Measurements from ENCODE around the gene THAP3. TPM values are rescaled to one million over a fixed set of nuclear protein-coding genes. Genes with fewer than 3 reads are reported as not detected.

The THAP3 gene
- total and polyA plus RNA-seq, 2 experiments from 2014 or later, result 15.1 to 23.8 TPM

GRCh38 chr1:6627841-6628545 lies 3.3 kb downstream of the THAP3 start (continued):
- TF ChIP-seq, protein P1, sequence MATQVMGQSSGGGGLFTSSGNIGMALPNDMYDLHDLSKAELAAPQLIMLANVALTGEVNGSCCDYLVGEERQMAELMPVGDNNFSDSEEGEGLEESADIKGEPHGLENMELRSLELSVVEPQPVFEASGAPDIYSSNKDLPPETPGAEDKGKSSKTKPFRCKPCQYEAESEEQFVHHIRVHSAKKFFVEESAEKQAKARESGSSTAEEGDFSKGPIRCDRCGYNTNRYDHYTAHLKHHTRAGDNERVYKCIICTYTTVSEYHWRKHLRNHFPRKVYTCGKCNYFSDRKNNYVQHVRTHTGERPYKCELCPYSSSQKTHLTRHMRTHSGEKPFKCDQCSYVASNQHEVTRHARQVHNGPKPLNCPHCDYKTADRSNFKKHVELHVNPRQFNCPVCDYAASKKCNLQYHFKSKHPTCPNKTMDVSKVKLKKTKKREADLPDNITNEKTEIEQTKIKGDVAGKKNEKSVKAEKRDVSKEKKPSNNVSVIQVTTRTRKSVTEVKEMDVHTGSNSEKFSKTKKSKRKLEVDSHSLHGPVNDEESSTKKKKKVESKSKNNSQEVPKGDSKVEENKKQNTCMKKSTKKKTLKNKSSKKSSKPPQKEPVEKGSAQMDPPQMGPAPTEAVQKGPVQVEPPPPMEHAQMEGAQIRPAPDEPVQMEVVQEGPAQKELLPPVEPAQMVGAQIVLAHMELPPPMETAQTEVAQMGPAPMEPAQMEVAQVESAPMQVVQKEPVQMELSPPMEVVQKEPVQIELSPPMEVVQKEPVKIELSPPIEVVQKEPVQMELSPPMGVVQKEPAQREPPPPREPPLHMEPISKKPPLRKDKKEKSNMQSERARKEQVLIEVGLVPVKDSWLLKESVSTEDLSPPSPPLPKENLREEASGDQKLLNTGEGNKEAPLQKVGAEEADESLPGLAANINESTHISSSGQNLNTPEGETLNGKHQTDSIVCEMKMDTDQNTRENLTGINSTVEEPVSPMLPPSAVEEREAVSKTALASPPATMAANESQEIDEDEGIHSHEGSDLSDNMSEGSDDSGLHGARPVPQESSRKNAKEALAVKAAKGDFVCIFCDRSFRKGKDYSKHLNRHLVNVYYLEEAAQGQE (IDR thresholded peaks at IDR 0.05; ENCODE audit: unreplicated experiment), result no peak
- no peak for TF ChIP-seq ZNF331 (CRISPR knock-in tag; IDR thresholded peaks at IDR 0.05; ENCODE audit: low read depth)

DNA sequence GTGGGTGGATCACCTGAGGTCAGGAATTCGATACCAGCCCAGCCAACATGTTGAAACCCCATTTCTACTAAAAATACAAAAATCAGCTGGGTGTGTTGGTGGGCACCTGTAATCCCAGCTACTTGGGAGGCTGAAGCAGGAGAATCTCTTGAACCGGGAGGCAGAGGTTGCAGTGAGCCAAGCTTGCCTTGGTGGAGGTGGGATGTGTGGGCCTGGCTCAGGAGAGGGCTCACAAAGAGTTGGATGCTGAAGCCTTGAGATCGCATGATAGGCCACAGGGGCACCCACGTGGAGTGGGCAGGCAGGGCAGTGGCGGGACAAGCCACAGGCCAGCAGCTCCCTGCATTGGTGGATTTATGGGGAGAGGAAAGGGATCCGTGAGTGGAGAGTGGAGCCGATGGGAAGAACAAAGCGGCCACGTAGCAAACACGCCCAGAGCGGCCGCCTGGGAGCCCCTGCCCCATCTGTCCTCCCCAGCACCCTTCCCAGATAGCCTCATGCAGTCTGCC lies 4.4 kb downstream of the THAP3 start:
- TF ChIP-seq, protein P2, sequence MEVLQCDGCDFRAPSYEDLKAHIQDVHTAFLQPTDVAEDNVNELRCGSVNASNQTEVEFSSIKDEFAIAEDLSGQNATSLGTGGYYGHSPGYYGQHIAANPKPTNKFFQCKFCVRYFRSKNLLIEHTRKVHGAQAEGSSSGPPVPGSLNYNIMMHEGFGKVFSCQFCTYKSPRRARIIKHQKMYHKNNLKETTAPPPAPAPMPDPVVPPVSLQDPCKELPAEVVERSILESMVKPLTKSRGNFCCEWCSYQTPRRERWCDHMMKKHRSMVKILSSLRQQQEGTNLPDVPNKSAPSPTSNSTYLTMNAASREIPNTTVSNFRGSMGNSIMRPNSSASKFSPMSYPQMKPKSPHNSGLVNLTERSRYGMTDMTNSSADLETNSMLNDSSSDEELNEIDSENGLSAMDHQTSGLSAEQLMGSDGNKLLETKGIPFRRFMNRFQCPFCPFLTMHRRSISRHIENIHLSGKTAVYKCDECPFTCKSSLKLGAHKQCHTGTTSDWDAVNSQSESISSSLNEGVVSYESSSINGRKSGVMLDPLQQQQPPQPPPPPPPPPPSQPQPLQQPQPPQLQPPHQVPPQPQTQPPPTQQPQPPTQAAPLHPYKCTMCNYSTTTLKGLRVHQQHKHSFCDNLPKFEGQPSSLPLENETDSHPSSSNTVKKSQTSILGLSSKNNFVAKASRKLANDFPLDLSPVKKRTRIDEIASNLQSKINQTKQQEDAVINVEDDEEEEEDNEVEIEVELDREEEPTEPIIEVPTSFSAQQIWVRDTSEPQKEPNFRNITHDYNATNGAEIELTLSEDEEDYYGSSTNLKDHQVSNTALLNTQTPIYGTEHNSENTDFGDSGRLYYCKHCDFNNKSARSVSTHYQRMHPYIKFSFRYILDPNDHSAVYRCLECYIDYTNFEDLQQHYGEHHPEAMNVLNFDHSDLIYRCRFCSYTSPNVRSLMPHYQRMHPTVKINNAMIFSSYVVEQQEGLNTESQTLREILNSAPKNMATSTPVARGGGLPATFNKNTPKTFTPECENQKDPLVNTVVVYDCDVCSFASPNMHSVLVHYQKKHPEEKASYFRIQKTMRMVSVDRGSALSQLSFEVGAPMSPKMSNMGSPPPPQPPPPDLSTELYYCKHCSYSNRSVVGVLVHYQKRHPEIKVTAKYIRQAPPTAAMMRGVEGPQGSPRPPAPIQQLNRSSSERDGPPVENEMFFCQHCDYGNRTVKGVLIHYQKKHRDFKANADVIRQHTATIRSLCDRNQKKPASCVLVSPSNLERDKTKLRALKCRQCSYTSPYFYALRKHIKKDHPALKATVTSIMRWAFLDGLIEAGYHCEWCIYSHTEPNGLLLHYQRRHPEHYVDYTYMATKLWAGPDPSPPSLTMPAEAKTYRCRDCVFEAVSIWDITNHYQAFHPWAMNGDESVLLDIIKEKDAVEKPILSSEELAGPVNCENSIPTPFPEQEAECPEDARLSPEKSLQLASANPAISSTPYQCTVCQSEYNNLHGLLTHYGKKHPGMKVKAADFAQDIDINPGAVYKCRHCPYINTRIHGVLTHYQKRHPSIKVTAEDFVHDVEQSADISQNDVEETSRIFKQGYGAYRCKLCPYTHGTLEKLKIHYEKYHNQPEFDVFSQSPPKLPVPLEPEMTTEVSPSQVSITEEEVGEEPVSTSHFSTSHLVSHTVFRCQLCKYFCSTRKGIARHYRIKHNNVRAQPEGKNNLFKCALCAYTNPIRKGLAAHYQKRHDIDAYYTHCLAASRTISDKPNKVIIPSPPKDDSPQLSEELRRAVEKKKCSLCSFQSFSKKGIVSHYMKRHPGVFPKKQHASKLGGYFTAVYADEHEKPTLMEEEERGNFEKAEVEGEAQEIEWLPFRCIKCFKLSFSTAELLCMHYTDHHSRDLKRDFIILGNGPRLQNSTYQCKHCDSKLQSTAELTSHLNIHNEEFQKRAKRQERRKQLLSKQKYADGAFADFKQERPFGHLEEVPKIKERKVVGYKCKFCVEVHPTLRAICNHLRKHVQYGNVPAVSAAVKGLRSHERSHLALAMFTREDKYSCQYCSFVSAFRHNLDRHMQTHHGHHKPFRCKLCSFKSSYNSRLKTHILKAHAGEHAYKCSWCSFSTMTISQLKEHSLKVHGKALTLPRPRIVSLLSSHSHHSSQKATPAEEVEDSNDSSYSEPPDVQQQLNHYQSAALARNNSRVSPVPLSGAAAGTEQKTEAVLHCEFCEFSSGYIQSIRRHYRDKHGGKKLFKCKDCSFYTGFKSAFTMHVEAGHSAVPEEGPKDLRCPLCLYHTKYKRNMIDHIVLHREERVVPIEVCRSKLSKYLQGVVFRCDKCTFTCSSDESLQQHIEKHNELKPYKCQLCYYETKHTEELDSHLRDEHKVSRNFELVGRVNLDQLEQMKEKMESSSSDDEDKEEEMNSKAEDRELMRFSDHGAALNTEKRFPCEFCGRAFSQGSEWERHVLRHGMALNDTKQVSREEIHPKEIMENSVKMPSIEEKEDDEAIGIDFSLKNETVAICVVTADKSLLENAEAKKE (CRISPR knock-in tag; IDR thresholded peaks at IDR 0.05), result no peak
- no peak for TF ChIP-seq STAT1 (IDR thresholded peaks at IDR 0.05; ENCODE audit: unreplicated experiment)
- TF ChIP-seq ZNF331 (CRISPR knock-in tag; IDR thresholded peaks at IDR 0.05; ENCODE audit: low read depth), result no peak
- TF ChIP-seq CREB1 (CRISPR knock-in tag; IDR thresholded peaks at IDR 0.05; ENCODE audit: low read depth), result no peak
- Histone ChIP-seq H3K27ac (ENCODE audit: low read depth) (no peak overlapping the region), H3F3A (replicated peaks; ENCODE audit: low read depth) (peaks cover 13% of the 10 kb centered on the region; the same call in 1 of the 2 replicates), H4K20me1 (replicated peaks; ENCODE audit: insufficient read depth) (peaks cover 13% of the 10 kb centered on the region), H3K4me3 (no peak overlapping the region), H2AFZ (no peak overlapping the region), H3K4me2 (no peak overlapping the region), H3K9me2 (ENCODE audit: insufficient read depth) (no peaks in the 10 kb centered on the region), H3K79me2 (replicated peaks; ENCODE audit: insufficient read depth) (peaks cover 19% of the 10 kb centered on the region), H3K27me3 (ENCODE audit: insufficient read depth) (no peaks in the 10 kb centered on the region), H3K4me1 (ENCODE audit: insufficient read depth) (peaks cover 5% of the 10 kb centered on the region; the same call in 1 of the 2 replicates), H3K36me3 (ENCODE audit: insufficient read depth) (peaks cover 6% of the 10 kb centered on the region; the same call in 1 of the 2 replicates)
- no peak overlapping the region for H3K27ac Mint-ChIP-seq
- peaks cover 10% of the 10 kb centered on the region for H3K27me3 Mint-ChIP-seq (ENCODE audit: insufficient read depth, low read depth, poor library complexity)
- H3K4me3 Mint-ChIP-seq, result no peak overlapping the region
- no peak for DNase-seq (ENCODE audit: low spot score)
- peaks cover 7% of the 10 kb centered on the region for H3K4me1 Mint-ChIP-seq
- no peaks in the 10 kb centered on the region for H3K9me3 Mint-ChIP-seq
- peaks cover 31% of the 10 kb centered on the region for H3K36me3 Mint-ChIP-seq (ENCODE audit: low read depth)
- no peak for ATAC-seq

Data from GM23338 (cell line).